ENCODE results near the gene SENP2. TPM values are rescaled to one million over a fixed set of nuclear protein-coding genes. Genes with fewer than 3 reads are reported as not detected.

The SENP2 gene
- polyA plus RNA-seq (2013, experiment 1 of 2), result 28.6 TPM
- polyA plus RNA-seq (2013, experiment 2 of 2), result 27.8 TPM

- Histone ChIP-seq H3K23ac (ENCODE audit: low read length) (no peak within 1 kb of the TSS), H3K79me1 (ENCODE audit: low read length) (peaks cover 4% of the 10 kb centered on the region), H2AK5ac (ENCODE audit: low read length) (no peak within 1 kb of the TSS), H3K4ac (ENCODE audit: low read depth, low read length) (peak within 1 kb of the TSS; percentile 2), H3K18ac (ENCODE audit: low read length) (no peak within 1 kb of the TSS), H4K8ac (ENCODE audit: low read depth, low read length) (no peak within 1 kb of the TSS), H3K4me2 (ENCODE audit: low read length) (peak within 1 kb of the TSS; percentile 70), H4K5ac (ENCODE audit: low read length) (peak within 1 kb of the TSS; percentile 35), H3K27me3 (ENCODE audit: insufficient read depth, low read length, poor library complexity) (no peaks in the 10 kb centered on the region), H3K56ac (ENCODE audit: low read length) (peak within 1 kb of the TSS; percentile 93), H2BK120ac (ENCODE audit: low read depth, low read length) (no peak within 1 kb of the TSS), H2BK15ac (replicated peaks; ENCODE audit: low read depth) (no peak within 1 kb of the TSS), H3K27ac (ENCODE audit: low read depth, low read length) (peak within 1 kb of the TSS; percentile 19), H3K4me1 (ENCODE audit: control insufficient read depth, low read depth, low read length) (peaks cover 4% of the 10 kb centered on the region), H3K36me3 (ENCODE audit: control insufficient read depth, insufficient read depth, low read length) (no peaks in the 10 kb centered on the region), H3K4me3 (ENCODE audit: low read length) (peak within 1 kb of the TSS; percentile 79), H3K79me2 (ENCODE audit: control insufficient read depth, insufficient read depth, low read length) (peaks cover 8% of the 10 kb centered on the region), H2BK5ac (ENCODE audit: low read length) (no peak within 1 kb of the TSS), H3K9ac (ENCODE audit: low read length) (peak within 1 kb of the TSS; percentile 84)
- WGBS (ENCODE audit: extremely low coverage, insufficient coverage, low lambda C conversion rate), result no CpG with 5 or more reads among the region's 64 CpGs
- DNase-seq, result peak; percentile 100
These were observed at the start of gene SENP2 for GRCh38 chr3:185585859-185586685. Gene SENP2, plus strand, starts transcription at chr3:185586295. Its CDS starts 119 bp downstream, at chr3:185586414.

GRCh38 chr3:185537369-185537970, 48.6 kb upstream of the SENP2 start:
- Histone ChIP-seq H2BK120ac (ENCODE audit: low read depth, low read length) (no peak overlapping the region), H3K27ac (ENCODE audit: low read depth, low read length) (no peak overlapping the region), H3K56ac (ENCODE audit: low read length) (no peak overlapping the region), H3K9ac (ENCODE audit: low read length) (no peak overlapping the region), H4K8ac (ENCODE audit: low read depth, low read length) (no peak overlapping the region), H3K79me1 (ENCODE audit: low read length) (no peaks in the 10 kb centered on the region), H2BK5ac (ENCODE audit: low read length) (no peak overlapping the region), H2BK15ac (replicated peaks; ENCODE audit: low read depth) (no peak overlapping the region), H4K5ac (ENCODE audit: low read length) (no peak overlapping the region), H3K23ac (ENCODE audit: low read length) (no peak overlapping the region), H3K4me3 (ENCODE audit: low read length) (no peak overlapping the region), H3K27me3 (ENCODE audit: insufficient read depth, low read length, poor library complexity) (no peaks in the 10 kb centered on the region), H3K4me2 (ENCODE audit: low read length) (no peak overlapping the region), H3K18ac (ENCODE audit: low read length) (no peak overlapping the region), H3K4ac (ENCODE audit: low read depth, low read length) (no peak overlapping the region), H2AK5ac (ENCODE audit: low read length) (no peak overlapping the region), H3K4me1 (ENCODE audit: control insufficient read depth, low read depth, low read length) (no peaks in the 10 kb centered on the region), H3K36me3 (ENCODE audit: control insufficient read depth, insufficient read depth, low read length) (no peaks in the 10 kb centered on the region), H3K79me2 (ENCODE audit: control insufficient read depth, insufficient read depth, low read length) (no peaks in the 10 kb centered on the region)
- peak; percentile 66 for DNase-seq
- WGBS (ENCODE audit: extremely low coverage, insufficient coverage, low lambda C conversion rate), result no CpG with 5 or more reads among the region's 9 CpGs

- no peak overlapping the region for H3K4me3 ChIP-seq (ENCODE audit: low read length)
- H3K27me3 ChIP-seq (ENCODE audit: insufficient read depth, low read length, poor library complexity), result no peaks in the 10 kb centered on the region
- H3K79me1 ChIP-seq (ENCODE audit: low read length), result no peaks in the 10 kb centered on the region
- no peak overlapping the region for H3K18ac ChIP-seq (ENCODE audit: low read length)
- no peak overlapping the region for H2AK5ac ChIP-seq (ENCODE audit: low read length)
- no peak overlapping the region for H3K23ac ChIP-seq (ENCODE audit: low read length)
- H3K27ac ChIP-seq (ENCODE audit: low read depth, low read length), result no peak overlapping the region
- no peak overlapping the region for H2BK120ac ChIP-seq (ENCODE audit: low read depth, low read length)
- no peak overlapping the region for H3K56ac ChIP-seq (ENCODE audit: low read length)
- H2BK15ac ChIP-seq (replicated peaks; ENCODE audit: low read depth), result no peak overlapping the region
- H2BK5ac ChIP-seq (ENCODE audit: low read length), result no peak overlapping the region
- H3K4ac ChIP-seq (ENCODE audit: low read depth, low read length), result no peak overlapping the region
- H4K5ac ChIP-seq (ENCODE audit: low read length), result no peak overlapping the region
- H3K4me1 ChIP-seq (ENCODE audit: control insufficient read depth, low read depth, low read length), result no peaks in the 10 kb centered on the region
- DNase-seq, result no peak
- H3K4me2 ChIP-seq (ENCODE audit: low read length), result no peak overlapping the region
- WGBS (ENCODE audit: extremely low coverage, insufficient coverage, low lambda C conversion rate), result no CpG with 5 or more reads among the region's 2 CpGs
- no peak overlapping the region for H3K9ac ChIP-seq (ENCODE audit: low read length)
- no peaks in the 10 kb centered on the region for H3K79me2 ChIP-seq (ENCODE audit: control insufficient read depth, insufficient read depth, low read length)
- H3K36me3 ChIP-seq (ENCODE audit: control insufficient read depth, insufficient read depth, low read length), result no peaks in the 10 kb centered on the region
- no peak overlapping the region for H4K8ac ChIP-seq (ENCODE audit: low read depth, low read length)
These were observed 46.2 kb upstream of the SENP2 start for GRCh38 chr3:185539934-185540333.

- H4K8ac ChIP-seq (ENCODE audit: low read depth, low read length), result no peak overlapping the region
- H3K18ac ChIP-seq (ENCODE audit: low read length), result no peak overlapping the region
- no peak overlapping the region for H3K56ac ChIP-seq (ENCODE audit: low read length)
- H3K4ac ChIP-seq (ENCODE audit: low read depth, low read length), result no peak overlapping the region
- H2BK120ac ChIP-seq (ENCODE audit: low read depth, low read length), result no peak overlapping the region
- H3K4me1 ChIP-seq (ENCODE audit: control insufficient read depth, low read depth, low read length), result no peaks in the 10 kb centered on the region
- no peak overlapping the region for H4K5ac ChIP-seq (ENCODE audit: low read length)
- no peak for DNase-seq
- no peak overlapping the region for H2BK5ac ChIP-seq (ENCODE audit: low read length)
- H3K4me2 ChIP-seq (ENCODE audit: low read length), result no peak overlapping the region
- H3K9ac ChIP-seq (ENCODE audit: low read length), result no peak overlapping the region
- no peak overlapping the region for H3K27ac ChIP-seq (ENCODE audit: low read depth, low read length)
- no peaks in the 10 kb centered on the region for H3K27me3 ChIP-seq (ENCODE audit: insufficient read depth, low read length, poor library complexity)
- H3K23ac ChIP-seq (ENCODE audit: low read length), result no peak overlapping the region
- H2AK5ac ChIP-seq (ENCODE audit: low read length), result no peak overlapping the region
- H2BK15ac ChIP-seq (replicated peaks; ENCODE audit: low read depth), result no peak overlapping the region
- whole genome bisulfite sequencing (ENCODE audit: extremely low coverage, insufficient coverage, low lambda C conversion rate), result no CpG with 5 or more reads among the region's 7 CpGs
- H3K79me2 ChIP-seq (ENCODE audit: control insufficient read depth, insufficient read depth, low read length), result no peaks in the 10 kb centered on the region
- H3K4me3 ChIP-seq (ENCODE audit: low read length), result no peak overlapping the region
- no peaks in the 10 kb centered on the region for H3K79me1 ChIP-seq (ENCODE audit: low read length)
- no peaks in the 10 kb centered on the region for H3K36me3 ChIP-seq (ENCODE audit: control insufficient read depth, insufficient read depth, low read length)
These were observed 45.4 kb upstream of the SENP2 start for GRCh38 chr3:185540695-185541094.

GRCh38 chr3:185549122-185549521, 37.0 kb upstream of the SENP2 start:
- Histone ChIP-seq H2BK5ac (ENCODE audit: low read length) (no peak overlapping the region), H3K4me1 (ENCODE audit: control insufficient read depth, low read depth, low read length) (no peaks in the 10 kb centered on the region), H3K79me1 (ENCODE audit: low read length) (no peaks in the 10 kb centered on the region), H3K4ac (ENCODE audit: low read depth, low read length) (no peak overlapping the region), H4K8ac (ENCODE audit: low read depth, low read length) (no peak overlapping the region), H3K18ac (ENCODE audit: low read length) (no peak overlapping the region), H3K27ac (ENCODE audit: low read depth, low read length) (no peak overlapping the region), H4K5ac (ENCODE audit: low read length) (no peak overlapping the region), H3K4me3 (ENCODE audit: low read length) (no peak overlapping the region), H3K36me3 (ENCODE audit: control insufficient read depth, insufficient read depth, low read length) (no peaks in the 10 kb centered on the region), H3K9ac (ENCODE audit: low read length) (no peak overlapping the region), H2AK5ac (ENCODE audit: low read length) (no peak overlapping the region), H3K56ac (ENCODE audit: low read length) (no peak overlapping the region), H2BK15ac (replicated peaks; ENCODE audit: low read depth) (no peak overlapping the region), H3K4me2 (ENCODE audit: low read length) (no peak overlapping the region), H2BK120ac (ENCODE audit: low read depth, low read length) (no peak overlapping the region), H3K79me2 (ENCODE audit: control insufficient read depth, insufficient read depth, low read length) (no peaks in the 10 kb centered on the region), H3K27me3 (ENCODE audit: insufficient read depth, low read length, poor library complexity) (no peaks in the 10 kb centered on the region), H3K23ac (ENCODE audit: low read length) (no peak overlapping the region)
- no peak for DNase-seq
- no CpG with 5 or more reads among the region's 3 CpGs for WGBS (ENCODE audit: extremely low coverage, insufficient coverage, low lambda C conversion rate)

All from mesendoderm (in vitro differentiated cells).